WTC11 (cell line): ENCODE data around the gene ADAM22. TPM values are rescaled to one million over a fixed set of nuclear protein-coding genes. Genes with fewer than 3 reads are reported as not detected.

ENCODE experiments used
- ATAC-seq: fragments of 200-7000 bp; cut with Tn5 transposase; 2 replicates; pipeline ENCODE4 v1.10.0; 2021; ENCODE audit warnings: mild to moderate bottlenecking, moderate library complexity
- CTCF ChIA-PET: fragments of 300-600 bp; sonication (Branson Sonifier 250); formaldehyde crosslinking; loops from one replicate; lab custom pipeline; 2021; ENCODE audit warnings: antibody characterized with exemption; lab: Charles Lee
- POLR2A ChIA-PET: fragments of 350-600 bp; sonication (Branson Sonifier 250); formaldehyde crosslinking; loops from one replicate; lab custom pipeline; 2021; ENCODE audit warnings: antibody characterized with exemption; lab: Charles Lee
- DNase-seq: peaks from one replicate; pipeline ENCODE4 v3.0.0; 2021; ENCODE audit warnings: low spot score
- H3K27ac Mint-ChIP-seq: 2 replicates; pipeline ENCODE4 v1.8.0; 2021; ENCODE audit warnings: mixed read lengths
- H3K27me3 Mint-ChIP-seq: 2 replicates; pipeline ENCODE4 v1.8.0; 2021; ENCODE audit warnings: low read depth, mild to moderate bottlenecking, moderate library complexity, mixed read lengths
- H3K36me3 Mint-ChIP-seq: 2 replicates; pipeline ENCODE4 v1.8.0; 2021; ENCODE audit warnings: mixed read lengths
- H3K4me1 Mint-ChIP-seq: 2 replicates; pipeline ENCODE4 v1.8.0; 2022; ENCODE audit warnings: mixed read lengths
- H3K4me3 Mint-ChIP-seq: 2 replicates; pipeline ENCODE4 v1.8.0; 2021; ENCODE audit warnings: mild to moderate bottlenecking, moderate library complexity, mixed read lengths
- H3K9me3 Mint-ChIP-seq: 2 replicates; pipeline ENCODE4 v1.8.0; 2021; ENCODE audit warnings: mixed read lengths
- ARID4B ChIP-seq: sonication (generic); formaldehyde crosslinking; IDR thresholded peaks from 2 replicates; pipeline ENCODE4 v1.8.0; 2023; ENCODE audit warnings: missing genetic modification reagents, mild to moderate bottlenecking, borderline replicate concordance
- ATF1 ChIP-seq: sonication (generic); formaldehyde crosslinking; IDR thresholded peaks from 2 replicates; pipeline ENCODE4 v1.8.1; 2023; ENCODE audit warnings: mild to moderate bottlenecking, moderate library complexity, missing genetic modification reagents
- CBFB ChIP-seq: sonication (generic); formaldehyde crosslinking; IDR thresholded peaks from 2 replicates; pipeline ENCODE4 v1.8.1; 2022; ENCODE audit warnings: mild to moderate bottlenecking, low read depth, missing genetic modification reagents
- CREM ChIP-seq: sonication (generic); formaldehyde crosslinking; IDR thresholded peaks from 2 replicates; pipeline ENCODE4 v1.8.1; 2022; ENCODE audit warnings: mild to moderate bottlenecking, missing genetic modification reagents, moderate library complexity
- GTF2I ChIP-seq: fragments of 250-450 bp; sonication (Bioruptor Pico); conservative IDR thresholded peaks from 2 replicates; pipeline ENCODE4 v1.4.0; 2021; ENCODE audit warnings: mild to moderate bottlenecking
- HMGXB4 ChIP-seq: sonication (generic); formaldehyde crosslinking; IDR thresholded peaks from 2 replicates; pipeline ENCODE4 v1.8.1; 2023; ENCODE audit warnings: mild to moderate bottlenecking, moderate library complexity, missing genetic modification reagents
- IRF2 ChIP-seq: sonication (generic); formaldehyde crosslinking; IDR thresholded peaks from 2 replicates; pipeline ENCODE4 v1.8.0; 2022; ENCODE audit warnings: low read depth, missing genetic modification reagents, borderline replicate concordance
- JAZF1 ChIP-seq: fragments of 250-450 bp; sonication (Bioruptor Pico); IDR thresholded peaks from 2 replicates; pipeline ENCODE4 v1.9.0; 2021; ENCODE audit warnings: moderate library complexity, mild to moderate bottlenecking, inconsistent platforms
- JUN ChIP-seq: sonication (generic); formaldehyde crosslinking; IDR thresholded peaks from 2 replicates; pipeline ENCODE4 v1.8.0; 2023; ENCODE audit warnings: mild to moderate bottlenecking, missing genetic modification reagents
- MXD4 ChIP-seq: fragments of 250-450 bp; sonication (Bioruptor Pico); IDR thresholded peaks from 2 replicates; pipeline ENCODE4 v1.8.0; 2021; ENCODE audit warnings: mild to moderate bottlenecking, moderate library complexity, borderline replicate concordance
- MYBL2 ChIP-seq: sonication (generic); formaldehyde crosslinking; IDR thresholded peaks from 2 replicates; pipeline ENCODE4 v1.8.1; 2023; ENCODE audit warnings: mild to moderate bottlenecking, moderate library complexity, missing genetic modification reagents
- NFATC4 ChIP-seq: fragments of 250-450 bp; sonication (Bioruptor Pico); IDR thresholded peaks from 2 replicates; pipeline ENCODE4 v1.9.0; 2021; ENCODE audit warnings: mild to moderate bottlenecking
- NR3C1 ChIP-seq: sonication (generic); formaldehyde crosslinking; conservative IDR thresholded peaks from 2 replicates; pipeline ENCODE4 v1.8.1; 2023; ENCODE audit warnings: low read depth, mild to moderate bottlenecking, missing genetic modification reagents
- PRRX2 ChIP-seq: fragments of 250-450 bp; sonication (Bioruptor Pico); IDR thresholded peaks from 2 replicates; pipeline ENCODE4 v1.8.0; 2021; ENCODE audit warnings: mild to moderate bottlenecking
- TEAD4 ChIP-seq: sonication (generic); formaldehyde crosslinking; IDR thresholded peaks from 2 replicates; pipeline ENCODE4 v1.8.0; 2022; ENCODE audit warnings: mild to moderate bottlenecking, missing genetic modification reagents
- ZNF121 ChIP-seq: sonication (generic); formaldehyde crosslinking; IDR thresholded peaks from 2 replicates; pipeline ENCODE4 v1.8.0; 2023; ENCODE audit warnings: missing genetic modification reagents
- ZNF138 ChIP-seq: sonication (generic); formaldehyde crosslinking; conservative IDR thresholded peaks from 2 replicates; pipeline ENCODE4 v1.8.1; 2022; ENCODE audit warnings: mild to moderate bottlenecking, moderate library complexity, missing genetic modification reagents
- ZNF232 ChIP-seq: sonication (generic); formaldehyde crosslinking; IDR thresholded peaks from 2 replicates; pipeline ENCODE4 v1.8.0; 2022; ENCODE audit warnings: mild to moderate bottlenecking, missing genetic modification reagents
- ZNF416 ChIP-seq: fragments of 250-450 bp; sonication (Bioruptor Pico); IDR thresholded peaks from 2 replicates; pipeline ENCODE4 v1.9.0; 2021; ENCODE audit warnings: mild to moderate bottlenecking, inconsistent platforms
- total RNA-seq: library from RNA; stranded (reverse); gene quantifications from 3 replicates; pipeline ENCODE4 v1.2.3, GENCODE V29; 2021
- TF ChIP-seq, protein P1 (sequence below): sonication (generic); formaldehyde crosslinking; IDR thresholded peaks from 2 replicates; pipeline ENCODE4 v1.8.1; 2022; ENCODE audit warnings: mild to moderate bottlenecking, moderate library complexity, missing genetic modification reagents
- TF ChIP-seq, protein P2 (sequence below): fragments of 250-450 bp; sonication (Bioruptor Pico); IDR thresholded peaks from 2 replicates; pipeline ENCODE4 v1.8.0; 2021; ENCODE audit warnings: mild to moderate bottlenecking
- TF ChIP-seq, protein P3 (sequence below): fragments of 250-450 bp; sonication (Bioruptor Pico); IDR thresholded peaks from 2 replicates; pipeline ENCODE4 v1.9.0; 2021; ENCODE audit warnings: mild to moderate bottlenecking

ADAM22 gene
- total RNA-seq, 1 experiment from 2014 or later: 12.4 TPM

GRCh38 chr7:88203401-88203800 lies 269.4 kb downstream of the ADAM22 start:
- TF ChIP-seq NFATC4 (CRISPR knock-in tag): no peak
- Mint-ChIP-seq H3K36me3 (peaks cover 47% of the 10 kb centered on the region), H3K4me3 (no peak overlapping the region), H3K27me3 (no peaks in the 10 kb centered on the region), H3K9me3 (no peaks in the 10 kb centered on the region), H3K27ac (no peak overlapping the region), H3K4me1 (peaks cover 40% of the 10 kb centered on the region)
- ChIA-PET CTCF (no interaction called here), POLR2A (no interaction called here)
- ATAC-seq: no peak
- no peak for DNase-seq

- Mint-ChIP-seq H3K36me3 (peaks cover 58% of the 10 kb centered on the region), H3K27ac (no peak overlapping the region; the same call in 1 of the 2 replicates), H3K9me3 (no peaks in the 10 kb centered on the region), H3K4me3 (no peak overlapping the region), H3K4me1 (peaks cover 37% of the 10 kb centered on the region)
- ATAC-seq: no peak
- ChIA-PET CTCF (no interaction called here), POLR2A (no interaction called here)
- TF ChIP-seq MXD4: no peak
- TF ChIP-seq MYBL2 (CRISPR knock-in tag): no peak
- TF ChIP-seq, protein P1, sequence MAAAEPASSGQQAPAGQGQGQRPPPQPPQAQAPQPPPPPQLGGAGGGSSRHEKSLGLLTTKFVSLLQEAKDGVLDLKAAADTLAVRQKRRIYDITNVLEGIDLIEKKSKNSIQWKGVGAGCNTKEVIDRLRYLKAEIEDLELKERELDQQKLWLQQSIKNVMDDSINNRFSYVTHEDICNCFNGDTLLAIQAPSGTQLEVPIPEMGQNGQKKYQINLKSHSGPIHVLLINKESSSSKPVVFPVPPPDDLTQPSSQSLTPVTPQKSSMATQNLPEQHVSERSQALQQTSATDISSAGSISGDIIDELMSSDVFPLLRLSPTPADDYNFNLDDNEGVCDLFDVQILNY (CRISPR knock-in tag): no peak
- no peak for TF ChIP-seq TEAD4 (CRISPR knock-in tag)
- TF ChIP-seq ZNF232 (CRISPR knock-in tag): no peak
- no peak for TF ChIP-seq JAZF1 (CRISPR knock-in tag)
- no peak for TF ChIP-seq CREM (CRISPR knock-in tag)
- TF ChIP-seq, protein P2, sequence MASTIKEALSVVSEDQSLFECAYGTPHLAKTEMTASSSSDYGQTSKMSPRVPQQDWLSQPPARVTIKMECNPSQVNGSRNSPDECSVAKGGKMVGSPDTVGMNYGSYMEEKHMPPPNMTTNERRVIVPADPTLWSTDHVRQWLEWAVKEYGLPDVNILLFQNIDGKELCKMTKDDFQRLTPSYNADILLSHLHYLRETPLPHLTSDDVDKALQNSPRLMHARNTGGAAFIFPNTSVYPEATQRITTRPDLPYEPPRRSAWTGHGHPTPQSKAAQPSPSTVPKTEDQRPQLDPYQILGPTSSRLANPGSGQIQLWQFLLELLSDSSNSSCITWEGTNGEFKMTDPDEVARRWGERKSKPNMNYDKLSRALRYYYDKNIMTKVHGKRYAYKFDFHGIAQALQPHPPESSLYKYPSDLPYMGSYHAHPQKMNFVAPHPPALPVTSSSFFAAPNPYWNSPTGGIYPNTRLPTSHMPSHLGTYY (CRISPR knock-in tag): no peak
- TF ChIP-seq, all 79 proteins: peak for 0
- H3K27me3 Mint-ChIP-seq: no peaks in the 10 kb centered on the region
- no peak for DNase-seq
Observed at GRCh38 chr7:88204525-88205110, 270.6 kb downstream of the ADAM22 start.

DNA sequence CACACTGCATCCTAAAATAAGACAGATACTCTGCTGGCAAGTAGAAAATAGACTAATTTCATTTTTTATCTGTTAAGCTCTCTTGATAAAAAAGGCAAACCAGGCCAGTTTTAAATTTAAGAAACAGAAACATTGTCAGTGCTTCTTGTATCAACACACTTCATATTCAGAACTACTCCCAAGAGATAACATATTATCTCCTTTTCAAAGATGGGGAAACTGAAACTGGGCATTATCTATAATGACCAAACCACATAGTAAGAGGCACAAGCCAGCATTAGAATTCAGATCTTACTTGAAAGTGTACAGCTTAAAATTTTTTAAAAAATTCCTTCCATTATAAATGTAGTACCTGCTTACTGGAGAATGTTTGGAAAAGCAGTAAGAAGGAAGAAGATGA lies 271.1 kb downstream of the ADAM22 start:
- Mint-ChIP-seq H3K9me3 (no peaks in the 10 kb centered on the region), H3K27me3 (no peaks in the 10 kb centered on the region), H3K4me3 (no peak overlapping the region), H3K27ac (no peak overlapping the region), H3K4me1 (peaks cover 33% of the 10 kb centered on the region), H3K36me3 (peaks cover 63% of the 10 kb centered on the region)
- DNase-seq (no peak), ATAC-seq (no peak)
- CTCF ChIA-PET: no interaction called here
- POLR2A ChIA-PET: no interaction called here
- TF ChIP-seq CREM (CRISPR knock-in tag) (no peak), PRRX2 (CRISPR knock-in tag) (no peak), ZNF138 (CRISPR knock-in tag) (no peak), HMGXB4 (no peak), TEAD4 (CRISPR knock-in tag) (no peak), ARID4B (CRISPR knock-in tag) (no peak), IRF2 (CRISPR knock-in tag) (no peak), CBFB (CRISPR knock-in tag) (no peak), ZNF416 (CRISPR knock-in tag) (no peak), NR3C1 (CRISPR knock-in tag) (no peak), JUN (no peak), GTF2I (no peak), ATF1 (no peak), ZNF121 (no peak)
- TF ChIP-seq, protein P3, sequence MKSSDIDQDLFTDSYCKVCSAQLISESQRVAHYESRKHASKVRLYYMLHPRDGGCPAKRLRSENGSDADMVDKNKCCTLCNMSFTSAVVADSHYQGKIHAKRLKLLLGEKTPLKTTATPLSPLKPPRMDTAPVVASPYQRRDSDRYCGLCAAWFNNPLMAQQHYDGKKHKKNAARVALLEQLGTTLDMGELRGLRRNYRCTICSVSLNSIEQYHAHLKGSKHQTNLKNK (CRISPR knock-in tag): no peak
